ENCODE data around the gene SLC36A2.

The SLC36A2 gene

GRCh38 chr5:151338734-151339133 lies 8.6 kb downstream of the SLC36A2 start:
- no peak for TF ChIP-seq CTCF (IDR thresholded peaks at IDR 0.05; ENCODE audit: borderline replicate concordance, control extremely low read depth, extremely low read depth, insufficient read depth, missing control alignments)
- no peak for DNase-seq (ENCODE audit: low spot score)
- in situ Hi-C loops (cut with MboI; ENCODE audit: low sequenced_read_pairs, unreplicated experiment) = no loop called here

- in situ Hi-C loops (cut with MboI; ENCODE audit: low sequenced_read_pairs, unreplicated experiment) = no loop called here
- no peak for TF ChIP-seq CTCF (IDR thresholded peaks at IDR 0.05; ENCODE audit: borderline replicate concordance, control extremely low read depth, extremely low read depth, insufficient read depth, missing control alignments)
- DNase-seq (ENCODE audit: low spot score) = no peak
Measured at GRCh38 chr5:151332857-151333256, 14.5 kb downstream of the SLC36A2 start.

- DNase-seq (ENCODE audit: low spot score) = no peak
- no peak for TF ChIP-seq CTCF (IDR thresholded peaks at IDR 0.05; ENCODE audit: borderline replicate concordance, control extremely low read depth, extremely low read depth, insufficient read depth, missing control alignments)
- in situ Hi-C loops (cut with MboI; ENCODE audit: low sequenced_read_pairs, unreplicated experiment) = no loop called here
Measured at GRCh38 chr5:151328734-151329133, 18.6 kb downstream of the SLC36A2 start.

- in situ Hi-C loops (cut with MboI; ENCODE audit: low sequenced_read_pairs, unreplicated experiment) = no loop called here
- no peak for TF ChIP-seq CTCF (IDR thresholded peaks at IDR 0.05; ENCODE audit: borderline replicate concordance, control extremely low read depth, extremely low read depth, insufficient read depth, missing control alignments)
- DNase-seq (ENCODE audit: low spot score) = no peak
Measured at GRCh38 chr5:151327585-151327984, 19.8 kb downstream of the SLC36A2 start.

- in situ Hi-C loops (cut with MboI; ENCODE audit: low sequenced_read_pairs, unreplicated experiment) = no loop called here
Measured at GRCh38 chr5:151326266-151326665, 21.1 kb downstream of the SLC36A2 start.

GRCh38 chr5:151320481-151320880 lies 26.9 kb downstream of the SLC36A2 start:
- TF ChIP-seq CTCF (IDR thresholded peaks at IDR 0.05; ENCODE audit: borderline replicate concordance, control extremely low read depth, extremely low read depth, insufficient read depth, missing control alignments) = no peak
- no peak for DNase-seq (ENCODE audit: low spot score)
- in situ Hi-C loops (cut with MboI; ENCODE audit: low sequenced_read_pairs, unreplicated experiment) = no loop called here

More at GRCh38 chr5:151326266-151326665, 21.1 kb downstream of the SLC36A2 start:
- no peak for DNase-seq (ENCODE audit: low spot score)
- no peak for TF ChIP-seq CTCF (IDR thresholded peaks at IDR 0.05; ENCODE audit: borderline replicate concordance, control extremely low read depth, extremely low read depth, insufficient read depth, missing control alignments)
